Left hindlimb (tissue), 1 donor: ENCODE data around the gene SUN1.
"Not testable (repeated sequence)": the region's sequence is repeated elsewhere in the genome, so short reads cannot be mapped to it uniquely, and the experiment has no call there.

Experiments used
- DNase-seq: peaks from one replicate; pipeline ENCODE4 v3.0.0-alpha.2; 2018

SUN1 gene

GRCh38 chr7:835485-836401 lies 3.5 kb downstream of the SUN1 start:
- no peak for DNase-seq

- no peak for DNase-seq
These were observed 4.2 kb downstream of the SUN1 start for GRCh38 chr7:836429-836828.

DNA sequence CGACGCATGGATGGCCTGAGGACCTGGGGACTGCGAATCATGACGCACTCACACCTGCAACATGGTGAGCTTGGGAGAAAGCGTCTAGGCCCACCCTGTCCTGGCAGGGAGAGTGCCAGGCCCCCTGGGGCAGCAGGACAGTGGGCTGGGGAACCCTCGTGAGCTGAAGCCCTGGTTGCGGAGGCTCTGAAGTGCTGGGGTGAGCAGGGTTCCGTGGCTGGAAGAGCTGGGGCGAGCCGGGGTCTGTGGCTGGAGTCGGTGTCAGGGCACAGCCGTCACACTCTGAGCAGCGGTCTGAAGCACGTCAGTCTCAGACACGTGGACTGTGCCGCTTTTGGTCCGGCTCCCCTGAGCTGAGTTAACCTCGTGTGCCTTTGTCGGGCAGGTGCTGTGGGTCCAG lies 4.7 kb downstream of the SUN1 start:
- DNase-seq, result no peak

DNA sequence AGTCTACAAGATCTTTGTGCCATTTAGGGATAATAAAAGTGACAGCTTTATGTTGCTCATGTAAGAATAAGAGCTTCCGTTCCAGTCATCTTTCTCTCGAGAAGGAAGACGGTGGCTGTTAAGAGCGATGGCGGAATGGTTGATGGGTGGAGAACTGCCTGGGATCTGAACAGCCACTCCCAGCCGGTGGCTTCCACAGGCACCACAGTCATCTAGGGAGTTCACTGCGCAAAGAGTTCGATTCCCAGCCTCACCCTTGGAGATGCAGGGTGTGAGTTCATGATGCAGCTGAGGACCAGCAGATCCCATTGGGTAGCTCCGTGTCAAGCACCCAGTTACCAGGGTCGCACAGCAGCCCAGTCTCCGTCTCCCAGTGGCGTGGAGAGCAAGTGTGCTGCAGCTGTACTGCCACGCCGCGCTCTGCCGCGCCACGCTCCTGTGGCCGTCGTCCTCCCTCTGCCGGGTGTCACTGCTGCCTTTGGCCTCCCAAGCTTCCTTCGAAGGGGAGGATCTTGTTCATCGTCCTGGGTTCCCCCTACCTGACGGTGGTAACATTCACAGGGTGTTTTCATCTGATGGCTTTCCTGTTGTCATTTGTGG lies 7.8 kb downstream of the SUN1 start:
- no peak for DNase-seq

DNA sequence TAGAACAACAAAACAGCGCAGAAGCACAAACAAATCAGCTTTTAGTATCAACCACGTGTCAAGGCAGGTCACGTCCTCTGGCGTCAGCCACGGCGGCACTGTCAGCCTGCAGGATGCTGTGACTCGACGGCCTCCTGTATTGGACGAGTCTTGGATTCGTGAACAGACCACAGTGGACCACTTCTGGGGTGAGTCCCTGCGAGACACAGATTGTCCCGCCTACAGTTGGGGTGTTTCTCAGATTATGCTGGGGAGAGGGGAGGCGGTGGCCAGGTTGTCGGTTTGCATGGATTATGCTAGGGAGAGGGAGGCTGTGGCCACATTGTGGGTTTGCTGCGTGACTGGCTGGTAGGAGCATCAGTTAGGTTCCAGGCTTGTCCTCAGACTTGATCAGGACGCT lies 9.7 kb downstream of the SUN1 start:
- no peak for DNase-seq

GRCh38 chr7:842431-843031 lies 10.3 kb downstream of the SUN1 start:
- no peak for DNase-seq

DNA sequence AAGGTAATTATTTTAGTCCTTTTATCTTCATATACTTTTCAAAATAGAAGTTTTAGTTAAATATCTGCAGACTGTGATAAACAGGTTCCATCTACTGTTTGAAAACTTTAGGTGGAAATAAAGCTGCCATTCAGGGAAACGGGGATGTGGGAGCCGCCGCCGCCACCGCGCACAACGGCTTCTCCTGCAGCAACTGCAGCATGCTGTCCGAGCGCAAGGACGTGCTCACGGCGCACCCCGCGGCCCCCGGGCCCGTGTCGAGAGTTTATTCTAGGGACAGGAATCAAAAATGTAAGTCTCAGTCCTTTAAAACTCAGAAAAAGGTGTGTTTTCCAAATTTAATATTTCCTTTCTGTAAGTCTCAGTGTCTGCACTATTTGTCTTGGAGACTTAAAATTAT lies 11.0 kb downstream of the SUN1 start:
- no peak for DNase-seq

GRCh38 chr7:844043-844442 lies 11.8 kb downstream of the SUN1 start:
- no peak for DNase-seq

DNA sequence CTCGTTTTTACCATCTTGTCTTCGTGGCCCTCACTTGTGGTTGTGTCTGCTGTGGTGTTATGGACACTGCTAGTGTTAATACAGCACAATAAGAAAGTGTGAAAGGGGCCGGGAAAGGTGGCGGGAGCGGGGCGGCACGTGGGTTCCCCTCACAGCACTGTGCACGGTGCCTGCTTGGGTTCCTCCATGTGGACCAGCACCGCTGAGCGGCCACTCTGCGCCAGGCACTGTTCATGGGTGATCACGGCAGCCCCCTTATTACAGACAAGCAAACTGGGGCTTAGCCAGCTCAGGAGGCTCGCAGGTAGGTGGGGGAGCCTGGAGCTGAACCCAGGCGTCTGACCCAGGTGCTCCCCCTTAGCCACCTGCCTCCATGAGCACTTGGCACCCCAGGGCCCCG lies 12.2 kb downstream of the SUN1 start:
- no peak for DNase-seq

- no peak for DNase-seq
These were observed 12.8 kb downstream of the SUN1 start for GRCh38 chr7:845091-845490.

GRCh38 chr7:845731-846130 lies 13.5 kb downstream of the SUN1 start:
- no peak for DNase-seq

DNA sequence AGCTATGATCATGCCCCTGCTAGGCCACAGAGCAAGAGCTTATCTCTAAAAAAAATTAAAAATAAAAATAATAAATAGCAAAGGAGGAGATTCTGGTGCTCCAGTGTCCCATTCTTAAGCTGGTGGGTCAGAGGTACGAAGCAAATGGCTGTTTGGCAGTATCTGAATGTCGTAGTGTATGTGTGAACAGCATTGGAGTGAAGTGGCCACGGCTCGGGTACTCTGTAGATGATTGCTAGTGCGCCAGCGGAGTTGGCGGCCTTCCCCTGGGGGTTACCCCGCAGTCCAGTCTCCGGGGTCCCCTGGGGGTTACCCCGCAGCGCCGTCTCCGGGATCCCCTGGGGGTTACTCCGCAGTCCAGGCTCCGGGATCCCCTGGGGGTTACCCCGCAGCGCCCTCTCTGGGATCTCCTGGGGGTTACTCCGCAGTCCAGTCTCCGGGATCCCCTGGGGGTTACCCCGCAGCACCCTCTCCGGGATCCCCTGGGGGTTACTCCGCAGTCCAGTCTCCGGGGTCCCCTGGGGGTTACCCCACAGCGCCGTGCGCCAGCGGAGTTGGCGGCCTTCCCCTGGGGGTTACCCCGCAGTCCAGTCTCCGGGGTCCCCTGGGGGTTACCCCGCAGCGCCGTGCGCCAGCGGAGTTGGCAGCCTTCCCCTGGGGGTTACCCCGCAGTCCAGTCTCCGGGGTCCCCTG lies 14.8 kb downstream of the SUN1 start:
- not testable (repeated sequence) for DNase-seq

DNA sequence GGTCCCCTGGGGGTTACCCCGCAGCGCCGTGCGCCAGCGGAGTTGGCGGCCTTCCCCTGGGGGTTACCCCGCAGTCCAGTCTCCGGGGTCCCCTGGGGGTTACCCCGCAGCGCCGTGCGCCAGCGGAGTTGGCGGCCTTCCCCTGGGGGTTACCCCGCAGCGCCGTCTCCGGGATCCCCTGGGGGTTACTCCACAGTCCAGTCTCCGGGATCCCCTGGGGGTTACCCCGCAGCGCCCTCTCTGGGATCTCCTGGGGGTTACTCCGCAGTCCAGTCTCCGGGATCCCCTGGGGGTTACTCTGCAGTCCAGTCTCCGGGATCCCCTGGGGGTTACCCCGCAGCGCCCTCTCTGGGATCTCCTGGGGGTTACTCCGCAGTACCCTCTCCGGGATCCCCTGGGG lies 15.5 kb downstream of the SUN1 start:
- not testable (repeated sequence) for DNase-seq

DNA sequence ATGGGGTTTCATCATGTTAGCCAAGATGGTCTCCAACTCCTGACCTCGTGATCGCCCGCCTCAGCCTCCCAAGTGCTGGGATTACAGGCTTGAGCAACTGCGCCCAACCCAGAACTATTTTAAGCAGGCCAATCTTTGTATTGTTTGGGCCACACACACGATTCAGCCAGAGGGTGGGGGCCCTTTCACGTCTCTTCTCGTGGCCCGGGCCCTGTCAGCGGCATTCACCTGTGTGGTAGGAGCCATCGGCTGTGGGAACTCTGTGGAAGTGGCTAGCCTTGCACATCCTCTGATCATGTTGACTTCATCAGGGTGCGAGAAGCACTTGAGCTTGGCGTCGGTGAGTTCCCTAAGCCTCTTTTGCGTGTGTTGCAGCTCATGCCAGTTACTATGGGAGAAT lies 16.9 kb downstream of the SUN1 start:
- DNase-seq, result no peak

DNA sequence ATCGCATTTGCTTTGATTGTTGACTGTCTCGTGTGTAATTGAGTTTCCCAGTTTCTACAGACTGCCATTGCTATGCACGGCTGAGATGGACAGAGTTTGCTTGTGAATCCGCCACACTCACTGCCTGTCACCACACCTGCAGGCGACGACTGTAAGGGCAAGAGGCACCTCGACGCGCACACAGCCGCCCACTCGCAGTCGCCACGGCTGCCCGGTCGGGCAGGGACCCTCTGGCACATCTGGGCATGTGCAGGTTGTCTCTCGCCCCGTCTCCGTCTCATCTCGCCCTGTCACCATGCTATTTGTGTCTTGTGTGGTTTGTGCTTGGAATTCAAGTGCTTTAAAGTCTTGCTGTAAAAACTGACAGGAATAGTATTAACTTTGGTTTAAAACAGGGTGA lies 17.5 kb downstream of the SUN1 start:
- DNase-seq, result no peak

DNA sequence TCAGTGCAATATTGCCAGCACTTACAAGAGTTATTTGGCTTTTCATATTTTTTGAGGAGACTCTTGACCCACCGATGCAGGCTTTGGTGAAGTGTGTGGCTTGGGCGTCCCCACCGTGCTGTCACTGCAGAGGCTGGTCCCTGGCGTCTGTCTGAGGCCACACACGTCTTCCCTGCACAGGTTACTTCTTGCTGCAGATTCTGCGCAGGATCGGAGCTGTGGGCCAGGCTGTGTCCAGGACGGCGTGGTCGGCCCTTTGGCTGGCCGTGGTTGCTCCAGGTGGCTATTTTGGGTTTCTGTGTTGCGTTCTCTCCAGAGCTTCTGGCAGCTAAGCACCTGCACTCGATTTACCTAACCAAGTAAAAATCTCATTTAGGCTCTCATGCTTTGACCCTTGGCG lies 18.9 kb downstream of the SUN1 start:
- DNase-seq, result no peak

DNA sequence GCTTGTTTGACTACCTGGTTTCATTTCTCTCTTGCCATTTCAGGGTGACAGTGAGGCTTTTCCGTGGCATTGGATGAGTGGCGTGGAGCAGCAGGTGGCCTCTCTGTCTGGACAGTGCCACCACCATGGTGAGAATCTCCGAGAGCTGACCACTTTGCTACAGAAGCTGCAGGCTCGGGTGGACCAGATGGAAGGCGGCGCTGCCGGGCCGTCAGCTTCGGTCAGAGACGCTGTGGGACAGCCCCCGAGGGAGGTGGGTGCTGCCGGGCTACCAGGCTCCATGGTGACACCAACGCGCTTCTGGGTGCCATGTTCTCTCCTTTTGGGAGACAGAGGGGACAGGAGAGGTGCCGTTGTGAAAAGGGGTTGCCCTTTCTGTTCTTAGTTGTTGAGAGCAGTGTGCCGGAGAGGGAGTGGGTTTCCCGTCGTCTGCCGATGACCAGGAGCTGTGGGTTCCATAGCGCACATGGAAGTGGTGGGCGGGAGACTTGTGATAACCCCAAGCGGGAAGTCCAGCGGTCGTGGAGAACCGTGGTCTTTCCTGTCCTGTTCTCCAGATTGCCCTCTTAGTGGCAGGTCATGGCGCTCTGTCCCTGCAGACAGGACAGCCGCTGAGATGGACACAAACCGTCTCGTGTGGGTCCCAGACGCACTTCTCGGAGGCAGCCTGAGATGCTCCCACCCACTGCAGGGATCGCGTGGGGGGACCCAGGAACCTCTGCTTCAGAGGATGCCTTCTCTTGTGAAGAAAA lies 21.3 kb downstream of the SUN1 start:
- no peak for DNase-seq

- no peak for DNase-seq
These were observed 22.0 kb downstream of the SUN1 start for GRCh38 chr7:854118-854775.

GRCh38 chr7:855686-856369 lies 23.6 kb downstream of the SUN1 start:
- DNase-seq, result no peak

- no peak for DNase-seq
These were observed 24.3 kb downstream of the SUN1 start for GRCh38 chr7:856444-857095.

- DNase-seq, result no peak
These were observed 25.4 kb downstream of the SUN1 start for GRCh38 chr7:857661-858060.
